ENCODE data around the gene SNX5. TPM values are rescaled to one million over a fixed set of nuclear protein-coding genes. Genes with fewer than 3 reads are reported as not detected.

SNX5 gene
- total and polyA plus RNA-seq, 2 of the 8 experiments (the other 6 are each of a cell fraction or from before 2014, with no cell fraction given) = 155 to 194 TPM

- Histone ChIP-seq H4K20me1 (replicated peaks in 1 of 2; ENCODE audit: control insufficient read depth in 1 of 2, insufficient read depth in 2 of 2, low read length in 2 of 2) (peaks cover 4 to 7% of the 10 kb centered on the region in 2 experiments), H3K9ac (replicated peaks in 1 of 4; ENCODE audit: extremely low read depth in 1 of 4, low read depth in 3 of 4, low read length in 3 of 4) (no peak overlapping the region), H4K5ac (ENCODE audit: insufficient read length, low read depth, low read length) (no peak overlapping the region), H2BK15ac (ENCODE audit: low read length) (no peak overlapping the region), H2AK5ac (ENCODE audit: low read depth, low read length) (no peak overlapping the region), H3K36me3 (ENCODE audit: control insufficient read depth in 2 of 4, insufficient read depth in 4 of 4, low read length in 3 of 4) (peaks cover 5 to 53% (median 16%) of the 10 kb centered on the region in 4 experiments), H2BK5ac (ENCODE audit: low read depth, low read length) (no peak overlapping the region), H3K23me2 (ENCODE audit: low read depth, low read length) (no peaks in the 10 kb centered on the region), H3K23ac (ENCODE audit: insufficient read length) (no peak overlapping the region), H3K4me2 (ENCODE audit: insufficient read depth in 1 of 2, low read depth in 2 of 2, low read length in 2 of 2) (no peak overlapping the region), H3K4me1 (replicated peaks in 1 of 4; ENCODE audit: control insufficient read depth in 3 of 4, insufficient read depth in 4 of 4, low read length in 3 of 4) (peaks cover 0 to 3% (median 1%) of the 10 kb centered on the region in 4 experiments; a peak in 4 of 7 replicates), H3K56ac (replicated peaks; ENCODE audit: insufficient read length, low read depth, low read length) (no peak overlapping the region), H2BK120ac (replicated peaks; ENCODE audit: low read depth, low read length) (no peak overlapping the region), H3K9me3 (ENCODE audit: insufficient read depth in 2 of 2, low read depth in 1 of 2, low read length in 1 of 2) (no peaks in the 10 kb centered on the region), H3K4ac (replicated peaks; ENCODE audit: insufficient read length, low read depth, low read length) (no peak overlapping the region), H4K8ac (ENCODE audit: extremely low read depth, insufficient read depth, low read length) (no peak overlapping the region), H2BK12ac (ENCODE audit: low read depth, low read length) (no peak overlapping the region), H3K27me3 (replicated peaks in 1 of 4; ENCODE audit: control insufficient read depth in 3 of 4, extremely low read depth in 1 of 4, insufficient read depth in 3 of 4, low read length in 3 of 4) (no peaks in the 10 kb centered on the region), H3K79me2 (ENCODE audit: control insufficient read depth in 1 of 2, insufficient read depth in 2 of 2, low read length in 2 of 2) (peaks cover 27 to 75% of the 10 kb centered on the region in 2 experiments), H4K91ac (replicated peaks; ENCODE audit: insufficient read length, low read length) (no peak overlapping the region), H2BK20ac (ENCODE audit: low read length) (no peak overlapping the region), H3K27ac (ENCODE audit: low read depth, low read length) (no peak overlapping the region), H3K79me1 (ENCODE audit: low read depth, low read length) (no peaks in the 10 kb centered on the region; the same call in 1 of the 2 replicates), H3K14ac (ENCODE audit: insufficient read length) (no peak overlapping the region), H3K4me3 (ENCODE audit: extremely low read depth in 1 of 4, insufficient read depth in 2 of 4, low read depth in 3 of 4, low read length in 4 of 4) (no peak overlapping the region), H3K18ac (ENCODE audit: extremely low read depth, low read length) (no peak overlapping the region), H2AFZ (ENCODE audit: low read length) (no peak overlapping the region)
- 94% methylated on average over 6 of the region's 6 CpGs; no CpG with 5 or more reads in 1 of the 2 experiments for WGBS, 2 experiments (ENCODE audit: extremely low coverage in 1 of 2, insufficient coverage in 1 of 2, insufficient read length in 1 of 2, insufficient replicate concordance in 2 of 2, low coverage in 1 of 2, low lambda C conversion rate in 2 of 2, missing lambda C conversion rate in 1 of 2)
- CTCF ChIA-PET (ENCODE audit: partially characterized antibody) = interaction anchor here (0.5 to 1.8 kb wide), 3 partner anchors 22 to 341 kb away, joined by 3 to 4 read pairs (median 4); no protein-coding TSS in a partner anchor
- FAIRE-seq = no peak
- no peak for DNase-seq (ENCODE audit: low read depth in 1 of 2, low spot score in 2 of 2)
- POLR2A ChIA-PET (ENCODE audit: partially characterized antibody) = interaction anchor here (0.8 to 31.5 kb wide), 4 partner anchors 7 to 81 kb away, joined by 3 to 424 read pairs (median 4); partner anchors contain the start of genes MGME1 and SNX5
- TF ChIP-seq MAX (IDR thresholded peaks at IDR 0.05) (no peak), SIRT6 (IDR thresholded peaks at IDR 0.05; ENCODE audit: low read length) (no peak), CHD2 (IDR thresholded peaks at IDR 0.05; ENCODE audit: low read length) (no peak), BACH1 (IDR thresholded peaks at IDR 0.05; ENCODE audit: low read length) (no peak), EZH2 (IDR thresholded peaks at IDR 0.05; ENCODE audit: low read depth, low read length, severe bottlenecking) (no peak), JUND (IDR thresholded peaks at IDR 0.05; ENCODE audit: low read length) (no peak), SP1 (IDR thresholded peaks at IDR 0.05; ENCODE audit: low read depth, low read length) (no peak), CBX8 (IDR thresholded peaks at IDR 0.05; ENCODE audit: borderline replicate concordance, low read depth, low read length) (no peak), GTF2F1 (IDR thresholded peaks at IDR 0.05; ENCODE audit: borderline replicate concordance, low read depth, low read length) (no peak), SIN3A (conservative IDR thresholded peaks at IDR 0.05 in 1 of 2, IDR thresholded peaks at IDR 0.05 in 1 of 2; ENCODE audit: low read depth in 1 of 2, low read length in 2 of 2) (no peak), CTCF (IDR thresholded peaks at IDR 0.05; ENCODE audit: control extremely low read depth in 1 of 3, insufficient read depth in 1 of 3, low read depth in 1 of 3, low read length in 3 of 3) (no peak), TAF1 (IDR thresholded peaks at IDR 0.05; ENCODE audit: low read depth, low read length) (no peak)
Observed at GRCh38 chr20:17976305-17976704, 7.7 kb upstream of the SNX5 start.
